PC-3 (cell line): ENCODE data around the gene SALL4.
"Not testable (repeated sequence)": the region's sequence is repeated elsewhere in the genome, so short reads cannot be mapped to it uniquely, and the experiment has no call there.

ENCODE experiments used
- EZH2 ChIP-seq: fragments of 300-600 bp; sonication (generic); IDR thresholded peaks from one replicate; pipeline ENCODE4 v1.6.1; 2017; ENCODE audit warnings: antibody characterized with exemption, mild to moderate bottlenecking, low read length; ENCODE audit not compliant: unreplicated experiment
- TF ChIP-seq, protein P1 (sequence below): fragments of 300-600 bp; sonication (generic); conservative IDR thresholded peaks from 2 replicates; pipeline ENCODE4 v1.5.1; 2017; ENCODE audit warnings: antibody characterized with exemption, low read depth, mild to moderate bottlenecking, low read length

GRCh38 chr20:51753220-51753619 is 49.1 kb downstream of the SALL4 start:
- TF ChIP-seq, protein P1, sequence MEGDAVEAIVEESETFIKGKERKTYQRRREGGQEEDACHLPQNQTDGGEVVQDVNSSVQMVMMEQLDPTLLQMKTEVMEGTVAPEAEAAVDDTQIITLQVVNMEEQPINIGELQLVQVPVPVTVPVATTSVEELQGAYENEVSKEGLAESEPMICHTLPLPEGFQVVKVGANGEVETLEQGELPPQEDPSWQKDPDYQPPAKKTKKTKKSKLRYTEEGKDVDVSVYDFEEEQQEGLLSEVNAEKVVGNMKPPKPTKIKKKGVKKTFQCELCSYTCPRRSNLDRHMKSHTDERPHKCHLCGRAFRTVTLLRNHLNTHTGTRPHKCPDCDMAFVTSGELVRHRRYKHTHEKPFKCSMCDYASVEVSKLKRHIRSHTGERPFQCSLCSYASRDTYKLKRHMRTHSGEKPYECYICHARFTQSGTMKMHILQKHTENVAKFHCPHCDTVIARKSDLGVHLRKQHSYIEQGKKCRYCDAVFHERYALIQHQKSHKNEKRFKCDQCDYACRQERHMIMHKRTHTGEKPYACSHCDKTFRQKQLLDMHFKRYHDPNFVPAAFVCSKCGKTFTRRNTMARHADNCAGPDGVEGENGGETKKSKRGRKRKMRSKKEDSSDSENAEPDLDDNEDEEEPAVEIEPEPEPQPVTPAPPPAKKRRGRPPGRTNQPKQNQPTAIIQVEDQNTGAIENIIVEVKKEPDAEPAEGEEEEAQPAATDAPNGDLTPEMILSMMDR = not testable (repeated sequence)
- not testable (repeated sequence) for TF ChIP-seq EZH2
